HepG2 (cell line): ENCODE measurements around the gene SP3. TPM values are rescaled to one million over a fixed set of nuclear protein-coding genes. Genes with fewer than 3 reads are reported as not detected.

Source experiments
- ATAC-seq: fragments of 200-7000 bp; cut with Tn5 transposase; 3 replicates; pipeline ENCODE4 v1.9.1; 2020; ENCODE audit warnings: mild to moderate bottlenecking, moderate library complexity
- BruUV-seq: library from RNA; stranded (reverse); fragments of 400-500 nt; replicated peaks from 2 replicates; lab custom pipeline; 2021; lab: Mats Ljungman, UMichigan
- CTCF ChIA-PET: fragments of 300-600 bp; formaldehyde crosslinking; extraction: SDS; loops from one replicate; lab custom pipeline; 2021; ENCODE audit warnings: low total read pairs, inconsistent platforms, low intra/inter-chr PET ratio; lab: Yijun Ruan, JAX
- POLR2A ChIA-PET: fragments of 350-600 bp; sonication (Branson Sonifier 250); formaldehyde crosslinking; loops from one replicate; lab custom pipeline; 2020; ENCODE audit warnings: antibody characterized with exemption, inconsistent platforms; lab: Yijun Ruan, JAX
- DNase-seq: peaks from one replicate; pipeline ENCODE4 v3.0.0-alpha.2; 2015; ENCODE audit warnings: low spot score
- FAIRE-seq: peaks from 3 replicates; lab custom pipeline; 2011; peaks lifted over from hg19 to GRCh38; lab: Jason Lieb, UNC
- H2AFZ ChIP-seq: one replicate; pipeline ENCODE4 v1.6.1; 2011; ENCODE audit warnings: low read length, inconsistent platforms
- H3K27ac ChIP-seq: fragments of 300-600 bp; 3 replicates; pipeline ENCODE4 v1.8.0; 2011; ENCODE audit warnings: mixed run types, mild to moderate bottlenecking, mixed read lengths, low read length, inconsistent platforms; ENCODE audit not compliant: insufficient read depth; ENCODE audit errors: extremely low read length
- H3K27me3 ChIP-seq, 2 experiments: fragments of 200-600 bp in 1 of 2; 2 replicates in 1 of 2; 3 replicates in 1 of 2; pipeline versions ENCODE4 v1.6.0 to v1.8.0; 2011; ENCODE audit warnings: low read length in 2 of 2, mild to moderate bottlenecking in 2 of 2, moderate library complexity in 2 of 2, inconsistent platforms in 1 of 2; ENCODE audit not compliant: insufficient read depth in 2 of 2, control insufficient read depth in 1 of 2
- H3K36me3 ChIP-seq, 2 experiments: fragments of 200-600 bp in 1 of 2; replicated peaks in 1 of 2; 2 replicates in 1 of 2; 3 replicates in 1 of 2; pipeline versions ENCODE4 v1.5.1 to v1.8.0; 2011; ENCODE audit warnings: low read length in 2 of 2, inconsistent platforms in 1 of 2; ENCODE audit not compliant: insufficient read depth in 2 of 2, control insufficient read depth in 1 of 2
- H3K4me1 ChIP-seq: 2 replicates; pipeline ENCODE4 v1.5.1; 2012; ENCODE audit warnings: low read length, inconsistent platforms; ENCODE audit not compliant: insufficient read depth
- H3K4me2 ChIP-seq: 2 replicates; pipeline ENCODE4 v1.6.0; 2011; ENCODE audit warnings: low read depth, low read length, inconsistent platforms
- H3K4me3 ChIP-seq, 3 experiments: fragments of 200-600 bp in 1 of 3; sonication (generic), shearing (Covaris generic) in 1 of 3; replicated peaks in 1 of 3; 2 replicates each; pipeline ENCODE4 v1.5.1; 2011 to 2016; ENCODE audit warnings: low read length in 3 of 3, inconsistent platforms in 2 of 3, low read depth in 2 of 3, mild to moderate bottlenecking in 2 of 3, control low read depth in 1 of 3, mixed read lengths in 1 of 3; ENCODE audit not compliant: insufficient read depth in 1 of 3
- H3K79me2 ChIP-seq: one replicate; pipeline ENCODE4 v1.6.1; 2011; ENCODE audit warnings: low read length, inconsistent platforms; ENCODE audit not compliant: insufficient read depth
- H3K9ac ChIP-seq: 2 replicates; pipeline ENCODE4 v1.6.0; 2011; ENCODE audit warnings: mild to moderate bottlenecking, low read depth, low read length, inconsistent platforms; ENCODE audit not compliant: insufficient read depth
- H3K9me3 ChIP-seq: 2 replicates; pipeline ENCODE4 v1.5.1; 2012; ENCODE audit warnings: mild to moderate bottlenecking, low read length
- H4K20me1 ChIP-seq: 2 replicates; pipeline ENCODE4 v1.6.0; 2011; ENCODE audit warnings: inconsistent platforms, mild to moderate bottlenecking, low read length, moderate library complexity; ENCODE audit not compliant: insufficient read depth
- DRAP1 ChIP-seq: IDR thresholded peaks from 2 replicates; pipeline ENCODE4 v1.6.1; 2016; ENCODE audit warnings: missing genetic modification reagents, missing compliant biosample characterization
- HDAC6 ChIP-seq: fragments of 200-600 bp; sonication (generic); IDR thresholded peaks from 2 replicates; pipeline ENCODE4 v1.7.0; 2017; ENCODE audit warnings: mild to moderate bottlenecking, antibody characterized with exemption, low read length, low read depth
- KLF16 ChIP-seq, 2 experiments: sonication (generic) in 1 of 2; formaldehyde crosslinking in 1 of 2; IDR thresholded peaks; 2 replicates each; pipeline versions ENCODE4 v1.6.1 to v1.8.0; 2016 to 2023; ENCODE audit warnings: missing genetic modification reagents in 2 of 2, missing compliant biosample characterization in 1 of 2
- NR2F6 ChIP-seq, 2 experiments: IDR thresholded peaks; 2 replicates each; pipeline ENCODE4 v1.6.1; 2016; ENCODE audit warnings: antibody characterized with exemption in 1 of 2, mild to moderate bottlenecking in 1 of 2
- RARG ChIP-seq: sonication (generic); formaldehyde crosslinking; IDR thresholded peaks from 2 replicates; pipeline ENCODE4 v1.4.0; 2020; ENCODE audit warnings: low read depth, mild to moderate bottlenecking, missing genetic modification reagents
- RBM22 ChIP-seq: fragments of 200-400 bp; formaldehyde crosslinking; optimal IDR thresholded peaks from 2 replicates; pipeline ENCODE3; 2017; ENCODE audit warnings: mild to moderate bottlenecking, low read length, moderate library complexity
- SIN3A ChIP-seq: IDR thresholded peaks from 2 replicates; pipeline ENCODE4 v1.6.1; 2011; ENCODE audit warnings: low read depth, mild to moderate bottlenecking, control low read depth, low read length, borderline replicate concordance
- SNAI1 ChIP-seq: sonication (generic); formaldehyde crosslinking; IDR thresholded peaks from 2 replicates; pipeline ENCODE4 v1.5.0; 2020; ENCODE audit warnings: mild to moderate bottlenecking, missing genetic modification reagents, borderline replicate concordance
- in situ Hi-C: cut with HindIII; loops from 2 replicates; pipeline ENCODE4 v1.10.0; 2017; ENCODE audit warnings: low pct_unique_long_range_greater_than_20kb; ENCODE audit not compliant: extremely low pct_ligation_motif_present
- intact Hi-C: fragments of 100-400 bp; cut with micrococcal nuclease; formaldehyde crosslinking; loops from one replicate; pipeline ENCODE4 v1.10.0; 2022; ENCODE audit not compliant: unreplicated experiment
- polyA plus RNA-seq, 8 experiments: library from polyadenylated mRNA; depleted of rRNA in 3 of 8; stranded (reverse) in 7 of 8; unstranded in 1 of 8; fragments of >200 nt; fragmentation: Illumina TruSeq in 4 of 8; extraction: Trizol in 4 of 8; gene quantifications; 2 replicates each; pipeline versions ENCODE4 v1.2.1 to v1.2.3, GENCODE V29; 2011 to 2016; ENCODE audit warnings: low read depth in 4 of 8, missing spikeins in 1 of 8, mixed read lengths in 1 of 8; ENCODE audit not compliant: insufficient read depth in 1 of 8
- total RNA-seq, 5 experiments: library from RNA; depleted of rRNA; stranded (reverse); fragments of >200 nt; fragmentation: Illumina TruSeq; extraction: Trizol; gene quantifications; 2 replicates each; pipeline ENCODE4 v1.2.3, GENCODE V29; 2016; ENCODE audit warnings: low read depth in 1 of 5
- TF ChIP-seq, protein P1 (sequence below): sonication (generic); formaldehyde crosslinking; IDR thresholded peaks from 2 replicates; pipeline ENCODE4 v1.8.1; 2023; ENCODE audit warnings: mild to moderate bottlenecking, inconsistent platforms, moderate library complexity, missing genetic modification reagents, borderline replicate concordance

The SP3 gene
- total and polyA plus RNA-seq, 2 of the 13 experiments (the other 11 are each of a cell fraction or from before 2014, with no cell fraction given), result 57.3 to 132 TPM

- TF ChIP-seq, protein P1, sequence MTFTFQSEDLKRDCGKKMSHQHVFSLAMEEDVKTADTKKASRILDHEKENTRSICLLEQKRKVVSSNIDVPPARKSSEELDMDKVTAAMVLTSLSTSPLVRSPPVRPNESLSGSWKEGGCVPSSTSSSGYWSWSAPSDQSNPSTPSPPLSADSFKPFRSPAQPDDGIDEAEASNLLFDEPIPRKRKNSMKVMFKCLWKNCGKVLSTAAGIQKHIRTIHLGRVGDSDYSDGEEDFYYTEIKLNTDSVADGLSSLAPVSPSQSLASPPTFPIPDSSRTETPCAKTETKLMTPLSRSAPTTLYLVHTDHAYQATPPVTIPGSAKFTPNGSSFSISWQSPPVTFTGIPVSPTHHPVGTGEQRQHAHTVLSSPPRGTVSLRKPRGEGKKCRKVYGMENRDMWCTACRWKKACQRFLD, result no peak
- TF ChIP-seq RBM22, result no peak
Measured at GRCh38 chr2:173922760-173923159, 42.4 kb downstream of the SP3 start (continued).

- Histone ChIP-seq H3K9me3 (no peaks in the 10 kb centered on the region), H4K20me1 (peaks cover 39% of the 10 kb centered on the region), H3K4me1 (no peaks in the 10 kb centered on the region), H3K36me3 (peaks cover 3 to 25% of the 10 kb centered on the region in 2 experiments), H2AFZ (no peak overlapping the region), H3K4me2 (no peak overlapping the region), H3K4me3 (no peak overlapping the region), H3K9ac (no peak overlapping the region), H3K79me2 (peaks cover 85% of the 10 kb centered on the region), H3K27ac (no peak overlapping the region), H3K27me3 (no peaks in the 10 kb centered on the region)
- TF ChIP-seq SNAI1 (CRISPR knock-in tag) (no peak), SIN3A (no peak), NR2F6 (IDR thresholded peaks at IDR 0.05) (no peak), NR2F6 (CRISPR knock-in tag; IDR thresholded peaks at IDR 0.05) (no peak), HDAC6 (no peak), DRAP1 (CRISPR knock-in tag) (no peak), RARG (CRISPR knock-in tag) (no peak), KLF16 (CRISPR knock-in tag; IDR thresholded peaks at IDR 0.05) (no peak)
- ATAC-seq, result no peak
- no peak for FAIRE-seq
- DNase-seq, result no peak
- ChIA-PET POLR2A (no interaction called here), CTCF (no interaction called here)
- BruUV-seq, result no TSS peak
- intact Hi-C loops (no loop called here), in situ Hi-C loops (no loop called here)
Measured at GRCh38 chr2:173922068-173922467, 43.1 kb downstream of the SP3 start.
